Left ventricle myocardium inferior (tissue), 1 donor: Measurements from ENCODE around the gene ACTC1. TPM values are rescaled to one million over a fixed set of nuclear protein-coding genes. Genes with fewer than 3 reads are reported as not detected.

Experiments
- DNase-seq: peaks from one replicate; pipeline ENCODE4 v3.0.0-alpha.2; 2020
- H3K27ac ChIP-seq: fragments of 200-600 bp; replicated peaks from 2 replicates; pipeline ENCODE4 v1.8.0; 2021
- H3K27me3 ChIP-seq: fragments of 200-600 bp; 2 replicates; pipeline ENCODE4 v1.8.0; 2021; ENCODE audit warnings: low read depth
- H3K36me3 ChIP-seq: fragments of 200-600 bp; 2 replicates; pipeline ENCODE4 v1.8.0; 2021
- H3K4me1 ChIP-seq: fragments of 200-600 bp; 2 replicates; pipeline ENCODE4 v1.8.0; 2021
- H3K4me3 ChIP-seq: fragments of 200-600 bp; 2 replicates; pipeline ENCODE4 v1.8.0; 2021; ENCODE audit warnings: mild to moderate bottlenecking, moderate library complexity
- H3K9me3 ChIP-seq: fragments of 200-600 bp; replicated peaks from 2 replicates; pipeline ENCODE4 v1.8.0; 2021
- CTCF ChIP-seq: fragments of 200-600 bp; IDR thresholded peaks from 2 replicates; pipeline ENCODE4 v1.8.0; 2021; ENCODE audit warnings: antibody characterized with exemption, mild to moderate bottlenecking, borderline replicate concordance
- intact Hi-C: fragments of 100-400 bp; cut with micrococcal nuclease; formaldehyde crosslinking; loops from one replicate; pipeline ENCODE4 v1.11.0; 2022
- total RNA-seq: library from RNA; stranded (reverse); fragmentation: NEBNext Ultra II Directional; extraction: Animal tissue kit (Norgen Biotek cat#: 25700); gene quantifications from one replicate; pipeline ENCODE4 v1.2.1, GENCODE V29; 2021
- donor health status: DM: no; HTN: yes; CAD: no; lungs with severe emphysema.

Gene ACTC1
- total RNA-seq, 1 donor from 2014 or later, result 13,225 TPM

- no peak for TF ChIP-seq CTCF
Observed at GRCh38 chr15:34804113-34804512, 8.8 kb upstream of the ACTC1 start.

GRCh38 chr15:34802803-34803750, 7.7 kb upstream of the ACTC1 start:
- H3K36me3 ChIP-seq, result no peaks in the 10 kb centered on the region
- intact Hi-C loops, result loop anchor here (10.0 kb wide), 1 partner anchor 52 kb away; no protein-coding TSS in a partner anchor
- peaks cover 30% of the 10 kb centered on the region for H3K4me1 ChIP-seq
- DNase-seq, result no peak
- peaks cover 6% of the 10 kb centered on the region for H3K9me3 ChIP-seq
- no peak for TF ChIP-seq CTCF
- no peak overlapping the region for H3K27ac ChIP-seq
- H3K4me3 ChIP-seq, result no peak overlapping the region
- peaks cover 30% of the 10 kb centered on the region for H3K27me3 ChIP-seq

More at GRCh38 chr15:34804113-34804512, 8.8 kb upstream of the ACTC1 start:
- Histone ChIP-seq H3K4me1 (peaks cover 20% of the 10 kb centered on the region), H3K27ac (no peak overlapping the region), H3K27me3 (peaks cover 26% of the 10 kb centered on the region), H3K4me3 (no peak overlapping the region), H3K9me3 (peaks cover 6% of the 10 kb centered on the region), H3K36me3 (no peaks in the 10 kb centered on the region)
- no peak for DNase-seq
- intact Hi-C loops, result loop anchor here (10.0 kb wide), 1 partner anchor 51 kb away; no protein-coding TSS in a partner anchor

GRCh38 chr15:34802371-34802770, 7.0 kb upstream of the ACTC1 start:
- DNase-seq, result no peak
- H3K27ac ChIP-seq, result no peak overlapping the region
- intact Hi-C loops, result loop anchor here (10.0 kb wide), 1 partner anchor 52 kb away; no protein-coding TSS in a partner anchor
- TF ChIP-seq CTCF, result no peak
- H3K4me3 ChIP-seq, result no peak overlapping the region
- H3K36me3 ChIP-seq, result no peaks in the 10 kb centered on the region
- H3K27me3 ChIP-seq, result peaks cover 36% of the 10 kb centered on the region
- peaks cover 4% of the 10 kb centered on the region for H3K9me3 ChIP-seq
- H3K4me1 ChIP-seq, result peaks cover 37% of the 10 kb centered on the region

- peaks cover 59% of the 10 kb centered on the region for H3K27me3 ChIP-seq
- DNase-seq, result peak; percentile 85
- intact Hi-C loops, result loop anchor here (10.0 kb wide), 1 partner anchor 55 kb away; no protein-coding TSS in a partner anchor
Observed at GRCh38 chr15:34799149-34800101, 4.1 kb upstream of the ACTC1 start.

More at GRCh38 chr15:34799149-34800101, 4.1 kb upstream of the ACTC1 start:
- Histone ChIP-seq H3K4me1 (peaks cover 53% of the 10 kb centered on the region), H3K36me3 (peaks cover 6% of the 10 kb centered on the region), H3K4me3 (peak overlapping the region; percentile 45), H3K9me3 (no peaks in the 10 kb centered on the region), H3K27ac (peak overlapping the region; percentile 93)
- TF ChIP-seq CTCF, result no peak
